Measurements from ENCODE around the gene MBD1. TPM values are rescaled to one million over a fixed set of nuclear protein-coding genes. Genes with fewer than 3 reads are reported as not detected.
A peak's percentile ranks its signal among the peaks of the same experiment; 100 is the strongest.

Gene MBD1
- total and polyA plus RNA-seq, 10 of the 15 experiments (the other 5 are each of a cell fraction or from before 2014, with no cell fraction given) = 8.4 to 97.7 (median 59.9) TPM

DNA sequence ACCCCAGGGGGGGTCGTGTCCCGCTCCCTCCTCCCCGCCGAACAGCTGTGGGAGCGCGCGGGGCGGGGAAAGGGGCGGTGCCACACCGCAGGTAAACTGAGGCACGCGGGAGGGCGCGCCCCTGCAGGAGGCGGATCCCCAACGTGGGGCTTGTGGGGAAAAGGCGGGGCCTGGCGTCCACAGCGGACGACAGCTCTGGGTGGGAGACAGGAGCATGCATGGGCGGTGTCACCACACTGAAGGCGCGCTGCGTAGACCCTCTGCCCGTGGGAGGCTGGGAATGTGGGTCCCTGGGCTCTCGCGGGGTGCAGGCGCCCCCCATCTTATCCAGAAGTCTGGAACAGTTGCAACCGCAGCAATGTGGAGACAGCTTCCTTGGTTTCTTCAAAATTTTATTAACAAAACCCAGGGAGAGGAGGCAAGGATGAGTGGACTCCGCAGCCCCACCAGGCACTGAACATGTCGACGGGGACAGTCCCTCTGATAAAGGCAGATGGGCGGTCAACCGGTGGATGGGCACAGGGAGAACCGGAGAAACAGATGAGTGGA, 723 bp upstream of the MBD1 start:
- ATAC-seq (no peak), DNase-seq (ENCODE audit: low read depth, low spot score) (no peak), FAIRE-seq (no peak)
- Histone ChIP-seq H3K9ac (ENCODE audit: control insufficient read depth, insufficient read depth, low read length) (peak overlapping the region; percentile 63; the same call in 1 of the 2 replicates), H3K4me1 (ENCODE audit: control insufficient read depth, insufficient read depth, low read length) (peaks cover 17% of the 10 kb centered on the region), H3K4me2 (ENCODE audit: control insufficient read depth, insufficient read depth) (peak overlapping the region; percentile 92), H3K4me3 (peak overlapping the region; percentile 76), H3K36me3 (ENCODE audit: control insufficient read depth in 2 of 2, insufficient read depth in 2 of 2, low read length in 1 of 2) (peaks cover 34 to 35% of the 10 kb centered on the region in 2 experiments), H3K27ac (ENCODE audit: control insufficient read depth, insufficient read depth) (peak overlapping the region; percentile 68), H3K9me3 (replicated peaks; ENCODE audit: control insufficient read depth, insufficient read depth, low read length) (no peaks in the 10 kb centered on the region), H4K20me1 (ENCODE audit: control insufficient read depth, insufficient read depth) (no peaks in the 10 kb centered on the region), H3K79me2 (ENCODE audit: control insufficient read depth, insufficient read depth, low read length) (peaks cover 52% of the 10 kb centered on the region), H3K27me3 (replicated peaks in 1 of 2; ENCODE audit: control insufficient read depth in 2 of 2, insufficient read depth in 2 of 2, low read length in 1 of 2) (no peaks in the 10 kb centered on the region), H2AFZ (ENCODE audit: control insufficient read depth, low read depth, low read length) (peak overlapping the region; percentile 80)
- SMC1A ChIA-PET (ENCODE audit: uncharacterized antibody, unreplicated experiment) = interaction anchor here (0.9 to 2.6 kb wide), 11 partner anchors 11 to 81 kb away, joined by 3 to 27 read pairs (median 5); partner anchors contain the start of gene CFAP53
- RAD21 ChIA-PET (ENCODE audit: unreplicated experiment) = interaction anchor here (0.7 to 3.9 kb wide), 15 partner anchors 9 to 94 kb away, joined by 3 to 49 read pairs (median 3); partner anchors contain the start of gene CFAP53
- no peak for TF ChIP-seq ZNF384 (IDR thresholded peaks at IDR 0.05; ENCODE audit: borderline replicate concordance, low read depth, low read length)
- TF ChIP-seq, protein P1, sequence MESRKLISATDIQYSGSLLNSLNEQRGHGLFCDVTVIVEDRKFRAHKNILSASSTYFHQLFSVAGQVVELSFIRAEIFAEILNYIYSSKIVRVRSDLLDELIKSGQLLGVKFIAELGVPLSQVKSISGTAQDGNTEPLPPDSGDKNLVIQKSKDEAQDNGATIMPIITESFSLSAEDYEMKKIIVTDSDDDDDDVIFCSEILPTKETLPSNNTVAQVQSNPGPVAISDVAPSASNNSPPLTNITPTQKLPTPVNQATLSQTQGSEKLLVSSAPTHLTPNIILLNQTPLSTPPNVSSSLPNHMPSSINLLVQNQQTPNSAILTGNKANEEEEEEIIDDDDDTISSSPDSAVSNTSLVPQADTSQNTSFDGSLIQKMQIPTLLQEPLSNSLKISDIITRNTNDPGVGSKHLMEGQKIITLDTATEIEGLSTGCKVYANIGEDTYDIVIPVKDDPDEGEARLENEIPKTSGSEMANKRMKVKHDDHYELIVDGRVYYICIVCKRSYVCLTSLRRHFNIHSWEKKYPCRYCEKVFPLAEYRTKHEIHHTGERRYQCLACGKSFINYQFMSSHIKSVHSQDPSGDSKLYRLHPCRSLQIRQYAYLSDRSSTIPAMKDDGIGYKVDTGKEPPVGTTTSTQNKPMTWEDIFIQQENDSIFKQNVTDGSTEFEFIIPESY (IDR thresholded peaks at IDR 0.05) = 0 out of 2 replicates have a peak, but pooled peaks have one; percentile 27
- TF ChIP-seq LARP7 (IDR thresholded peaks at IDR 0.05) = peak; percentile 42; the same call in 1 of the 2 replicates
- 0 out of 2 replicates have a peak, but pooled peaks have one; percentile 2 for TF ChIP-seq DPF2 (IDR thresholded peaks at IDR 0.05)
- intact Hi-C loops (cut with micrococcal nuclease; ENCODE audit: unreplicated experiment) (loop anchor here (1.0 to 10.0 kb wide), 4 partner anchors 15 to 1327 kb away; partner anchors contain the start of genes C18orf32, CFAP53 and SMAD7), in situ Hi-C loops (cut with MboI) (loop anchor here (10.0 to 25.0 kb wide), 3 partner anchors 73 to 1470 kb away; no protein-coding TSS in a partner anchor)
- POLR2A ChIA-PET = interaction anchor here (0.6 to 2.1 kb wide), 12 partner anchors 8 to 1737 kb away, joined by 3 to 24 read pairs (median 4); partner anchors contain the start of gene SKA1
- CTCF ChIA-PET = interaction anchor here (0.6 to 3.7 kb wide), 9 partner anchors 14 to 1936 kb away, joined by 3 to 37 read pairs (median 3); partner anchors contain the start of gene CFAP53
- 30% methylated on average over 32 of the region's 35 CpGs for WGBS (ENCODE audit: insufficient coverage, insufficient replicate concordance, low lambda C conversion rate, missing lambda C conversion rate)
- no TSS peak for BruUV-seq (replicated peaks)

Data from GM12878 (cell line).